Kidney (tissue), 14 donors: ENCODE results near the gene ZNF446. TPM values are rescaled to one million over a fixed set of nuclear protein-coding genes. Genes with fewer than 3 reads are reported as not detected.

Experiments used
- DNase-seq, 5 donors: peaks; one replicate each; pipeline ENCODE4 v3.0.0-alpha.2; 2013 to 2020
- FAIRE-seq: peaks from 2 replicates; lab custom pipeline; 2012; peaks lifted over from hg19 to GRCh38; lab: Jason Lieb, UNC
- H3K27ac ChIP-seq, 2 donors: one replicate each; pipeline ENCODE4 v1.7.0; 2013; ENCODE audit warnings: low read depth in 2 of 2, low read length in 2 of 2, inconsistent platforms in 1 of 2
- H3K27me3 ChIP-seq: one replicate; pipeline ENCODE4 v1.7.1; 2013; ENCODE audit warnings: low read length, inconsistent platforms; ENCODE audit not compliant: control insufficient read depth, insufficient read depth
- H3K36me3 ChIP-seq, 3 donors: one replicate each; pipeline versions ENCODE4 v1.7.0 to v1.7.1; 2013; ENCODE audit warnings: low read length in 3 of 3, control low read depth in 1 of 3, inconsistent platforms in 1 of 3; ENCODE audit not compliant: insufficient read depth in 3 of 3, control insufficient read depth in 2 of 3
- H3K4me1 ChIP-seq, 3 donors: one replicate each; pipeline versions ENCODE4 v1.7.0 to v1.7.1; 2013; ENCODE audit warnings: low read length in 3 of 3, inconsistent platforms in 1 of 3, low read depth in 1 of 3; ENCODE audit not compliant: control insufficient read depth in 2 of 3, insufficient read depth in 2 of 3
- H3K4me3 ChIP-seq, 3 donors: one replicate each; pipeline versions ENCODE4 v1.7.0 to v1.8.1; 2013; ENCODE audit warnings: low read length in 3 of 3, control low read depth in 1 of 3, inconsistent platforms in 1 of 3
- H3K9ac ChIP-seq, 3 donors: one replicate each; pipeline versions ENCODE4 v1.7.0 to v1.7.1; 2013; ENCODE audit warnings: low read length in 3 of 3, control low read depth in 1 of 3, inconsistent platforms in 1 of 3
- H3K9me3 ChIP-seq, 3 donors: one replicate each; pipeline versions ENCODE4 v1.7.0 to v1.7.1; 2013; ENCODE audit warnings: low read length in 3 of 3, control low read depth in 1 of 3, inconsistent platforms in 1 of 3; ENCODE audit not compliant: control insufficient read depth in 2 of 3, insufficient read depth in 1 of 3
- intact Hi-C: fragments of 100-400 bp; cut with DNase I; formaldehyde crosslinking; loops from one replicate; pipeline ENCODE4 v1.11.1; 2022
- polyA plus RNA-seq: library from polyadenylated mRNA; stranded (reverse); fragments of 350-450 nt; fragmentation: Illumina TruSeq; extraction: RNeasy Lipid Tissue Mini Kit (QIAGEN cat#74804); gene quantifications from one replicate; pipeline ENCODE4 v1.2.3, GENCODE V29; 2014; ENCODE audit warnings: low read depth, low replicate concordance; ENCODE audit not compliant: insufficient read depth
- total RNA-seq: library from RNA; stranded (reverse); fragmentation: NEBNext Ultra II Directional; extraction: Animal tissue kit (Norgen Biotek cat#: 25700); gene quantifications from one replicate; pipeline ENCODE4 v1.2.1, GENCODE V29; 2021
- TF ChIP-seq, protein P1 (sequence below): IDR thresholded peaks from 3 replicates; pipeline ENCODE4 v1.5.1; 2012; ENCODE audit warnings: mild to moderate bottlenecking, moderate library complexity, borderline replicate concordance; ENCODE audit not compliant: insufficient read depth; ENCODE audit errors: extremely low read depth
- donor health status: control.
- donor health status: control.
- donor health status: control.
- donor health status: control.
- donor health status: control.
- donor health status: DM: yes; HTN: yes; CAD: no.
- donor health status: Normal renal cell carcinoma (clear cell type).

Gene ZNF446
- total and polyA plus RNA-seq, 2 donors from 2014 or later, result 12.6 to 13.3 TPM

DNA sequence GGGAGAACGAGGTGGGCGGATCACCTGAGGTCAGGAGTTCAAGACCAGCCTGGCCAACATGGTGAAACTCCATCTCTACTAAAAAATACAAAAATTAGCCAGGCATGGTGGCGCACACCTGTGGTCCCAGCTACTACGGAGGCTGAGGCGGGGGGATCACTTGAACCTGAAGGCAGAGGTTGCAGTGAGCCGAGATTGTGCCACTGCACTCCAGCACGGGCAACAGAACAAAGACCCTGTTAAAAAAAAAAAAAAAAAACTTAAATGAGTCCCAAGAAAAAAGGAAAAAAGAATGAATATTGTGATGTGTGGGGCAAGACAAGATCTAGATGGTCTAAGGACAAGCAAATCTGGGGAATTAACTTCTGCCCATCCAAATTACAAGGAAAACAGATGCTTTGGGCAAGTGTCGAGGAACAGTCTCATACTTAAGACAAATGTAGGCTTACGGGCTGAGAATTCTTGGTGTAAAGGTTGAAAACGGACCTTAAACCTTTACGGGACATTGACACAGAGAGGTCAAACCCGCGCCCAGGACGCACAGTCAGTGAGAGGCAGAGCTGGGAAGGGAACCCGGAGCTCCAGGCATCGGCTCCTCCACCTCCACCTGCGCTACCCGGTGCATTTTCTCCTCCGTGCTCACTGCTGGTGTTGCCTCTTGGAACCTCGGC, 9.9 kb upstream of the ZNF446 start:
- H3K27me3 ChIP-seq, result no peaks in the 10 kb centered on the region
- FAIRE-seq, result no peak
- peak overlapping the region; percentile 50 to 84 (median 63) for H3K4me3 ChIP-seq
- TF ChIP-seq, protein P1, sequence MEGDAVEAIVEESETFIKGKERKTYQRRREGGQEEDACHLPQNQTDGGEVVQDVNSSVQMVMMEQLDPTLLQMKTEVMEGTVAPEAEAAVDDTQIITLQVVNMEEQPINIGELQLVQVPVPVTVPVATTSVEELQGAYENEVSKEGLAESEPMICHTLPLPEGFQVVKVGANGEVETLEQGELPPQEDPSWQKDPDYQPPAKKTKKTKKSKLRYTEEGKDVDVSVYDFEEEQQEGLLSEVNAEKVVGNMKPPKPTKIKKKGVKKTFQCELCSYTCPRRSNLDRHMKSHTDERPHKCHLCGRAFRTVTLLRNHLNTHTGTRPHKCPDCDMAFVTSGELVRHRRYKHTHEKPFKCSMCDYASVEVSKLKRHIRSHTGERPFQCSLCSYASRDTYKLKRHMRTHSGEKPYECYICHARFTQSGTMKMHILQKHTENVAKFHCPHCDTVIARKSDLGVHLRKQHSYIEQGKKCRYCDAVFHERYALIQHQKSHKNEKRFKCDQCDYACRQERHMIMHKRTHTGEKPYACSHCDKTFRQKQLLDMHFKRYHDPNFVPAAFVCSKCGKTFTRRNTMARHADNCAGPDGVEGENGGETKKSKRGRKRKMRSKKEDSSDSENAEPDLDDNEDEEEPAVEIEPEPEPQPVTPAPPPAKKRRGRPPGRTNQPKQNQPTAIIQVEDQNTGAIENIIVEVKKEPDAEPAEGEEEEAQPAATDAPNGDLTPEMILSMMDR, result no peak
- DNase-seq, result no peak
- H3K27ac ChIP-seq, result no peak overlapping the region
- peaks cover 0 to 9% (median 0%) of the 10 kb centered on the region in 3 donors for H3K4me1 ChIP-seq
- peak overlapping the region in 2 of 3 donors; percentile 40 to 61 for H3K9ac ChIP-seq
- intact Hi-C loops, result no loop called here
- H3K9me3 ChIP-seq, result no peaks in the 10 kb centered on the region
- H3K36me3 ChIP-seq, result peaks cover 0 to 7% (median 0%) of the 10 kb centered on the region in 3 donors

DNA sequence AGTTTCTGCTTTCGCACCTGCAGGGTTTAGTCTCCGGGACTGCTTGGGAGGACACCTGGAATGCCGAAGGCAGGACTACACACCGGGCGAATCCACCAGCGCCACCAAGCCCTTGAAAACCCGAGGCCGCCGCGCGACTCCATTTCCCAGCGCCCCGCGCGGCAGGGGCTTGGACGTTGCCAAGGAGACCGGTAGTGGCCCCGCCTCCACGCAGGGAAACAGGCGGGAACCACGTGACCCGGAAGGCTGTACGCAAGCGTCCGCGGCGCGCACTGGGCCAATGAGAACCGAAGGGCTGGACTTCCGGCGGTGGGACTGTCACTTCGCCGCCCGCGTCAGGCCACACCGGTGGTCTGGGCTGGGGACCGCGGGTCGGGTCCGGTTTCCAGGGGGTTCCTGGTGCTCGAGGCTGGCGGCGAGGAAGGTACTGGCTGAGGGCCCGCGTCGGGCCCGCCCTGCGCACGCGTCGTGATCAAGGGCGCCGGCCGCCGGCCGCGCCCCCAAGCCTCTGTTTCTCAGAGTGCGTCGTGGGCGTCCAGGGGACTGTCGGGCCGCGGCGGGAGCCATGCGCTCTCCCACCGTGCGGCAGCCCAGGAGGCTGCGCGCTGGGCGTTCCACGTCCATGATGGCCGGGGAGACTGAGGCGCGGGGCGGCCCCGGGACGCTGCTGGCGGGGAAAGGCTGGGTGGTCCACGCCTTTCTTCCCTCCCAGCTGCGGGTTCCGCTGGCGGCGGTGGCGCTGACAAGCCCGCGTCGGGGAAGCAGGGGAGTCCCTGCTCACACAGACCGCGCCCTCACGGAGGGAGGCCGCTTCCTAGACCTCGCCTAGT, 9.2 kb upstream of the ZNF446 start, which contains the start of gene ZNF324:
Gene ZNF324, plus strand, starts transcription at position 321 of the 830 bp plus-strand sequence. CDS start 2,106 bp downstream, outside the sequence.
- intact Hi-C loops, result no loop called here
- FAIRE-seq, result peak; percentile 70
- peak; percentile 98 to 100 (median 99) for DNase-seq

DNA sequence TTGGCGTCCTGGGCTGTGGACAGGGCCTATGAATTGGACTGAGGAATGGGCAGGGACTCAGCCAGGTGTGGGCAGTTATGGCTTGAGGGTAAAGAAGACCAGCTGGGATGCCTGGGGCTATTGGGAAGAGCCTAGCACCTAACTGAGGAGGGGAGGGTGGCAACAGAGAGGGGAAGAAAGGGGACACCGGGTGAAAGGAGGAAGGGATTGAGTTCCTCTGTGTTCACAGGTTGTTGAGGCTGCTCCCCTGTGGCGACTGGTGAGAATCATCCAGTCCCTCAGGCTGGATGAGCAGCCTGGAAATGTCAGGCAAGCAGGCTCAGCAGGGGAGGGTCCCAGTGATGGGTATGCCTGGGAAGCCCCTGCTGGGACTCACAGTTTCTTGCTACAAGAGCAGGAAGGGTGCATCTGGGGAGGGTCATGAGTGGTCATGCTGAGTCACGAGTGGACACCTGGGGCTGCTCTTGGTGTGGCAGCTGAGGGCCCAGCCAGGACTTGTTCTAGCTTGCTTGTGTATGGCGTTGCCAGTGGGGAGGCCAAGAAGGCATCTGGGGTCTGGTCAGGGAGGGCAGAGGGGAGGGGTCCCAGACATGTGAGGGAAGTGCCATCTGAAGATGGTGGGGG, 7.8 kb upstream of the ZNF446 start:
- peak overlapping the region in 2 of 3 donors; percentile 25 to 32 for H3K4me3 ChIP-seq

More for the DNA sequence above, 9.2 kb upstream of the ZNF446 start, which contains the start of gene ZNF324:
- Histone ChIP-seq H3K27ac (peak within 1 kb of the TSS in 1 of 2 donors; percentile 32), H3K9me3 (no peaks in the 10 kb centered on the region), H3K9ac (peak within 1 kb of the TSS; percentile 40 to 72 (median 61)), H3K27me3 (no peaks in the 10 kb centered on the region), H3K4me3 (peak within 1 kb of the TSS; percentile 58 to 84 (median 68)), H3K36me3 (peaks cover 0 to 7% (median under 1%) of the 10 kb centered on the region in 3 donors), H3K4me1 (peaks cover 0 to 9% (median 0%) of the 10 kb centered on the region in 3 donors)
- TF ChIP-seq, protein P1, result no peak

More for the DNA sequence above, 7.8 kb upstream of the ZNF446 start:
- Histone ChIP-seq H3K27ac (no peak overlapping the region), H3K9ac (peak overlapping the region in 1 of 3 donors; percentile 46), H3K9me3 (no peaks in the 10 kb centered on the region), H3K36me3 (peaks cover 0 to 7% (median 4%) of the 10 kb centered on the region in 3 donors), H3K27me3 (no peaks in the 10 kb centered on the region), H3K4me1 (peaks cover 0 to 9% (median 0%) of the 10 kb centered on the region in 3 donors)
- intact Hi-C loops, result no loop called here
- no peak for FAIRE-seq
- peak in 1 of 5 donors; percentile 53 for DNase-seq
- TF ChIP-seq, protein P1, result no peak
